IPS-20b (cell line): Measurements from ENCODE around the gene TCERG1L.
"Not testable (repeated sequence)": the region's sequence is repeated elsewhere in the genome, so short reads cannot be mapped to it uniquely, and the experiment has no call there.

ENCODE experiments used
- H3K27ac ChIP-seq: one replicate; pipeline ENCODE4 v1.5.1; 2013; ENCODE audit warnings: low read length
- H3K27me3 ChIP-seq: 2 replicates; pipeline ENCODE4 v1.6.1; 2013; ENCODE audit warnings: mild to moderate bottlenecking, low read length, inconsistent platforms; ENCODE audit not compliant: insufficient read depth
- H3K36me3 ChIP-seq: 2 replicates; pipeline ENCODE4 v1.6.1; 2013; ENCODE audit warnings: low read depth, mild to moderate bottlenecking, inconsistent platforms, low read length, moderate library complexity; ENCODE audit not compliant: insufficient read depth
- H3K4me1 ChIP-seq: 2 replicates; pipeline ENCODE4 v1.6.1; 2013; ENCODE audit warnings: mild to moderate bottlenecking, control low read depth, inconsistent platforms, low read length, moderate library complexity; ENCODE audit not compliant: insufficient read depth
- H3K4me3 ChIP-seq: 2 replicates; pipeline ENCODE4 v1.5.1; 2013; ENCODE audit warnings: mild to moderate bottlenecking, low read length, inconsistent platforms
- H3K9ac ChIP-seq: 2 replicates; pipeline ENCODE4 v1.6.1; 2013; ENCODE audit warnings: low read depth, mild to moderate bottlenecking, inconsistent platforms, low read length, moderate library complexity
- H3K9me3 ChIP-seq: 2 replicates; pipeline ENCODE4 v1.6.1; 2013; ENCODE audit warnings: mild to moderate bottlenecking, low read depth, low read length, inconsistent platforms; ENCODE audit not compliant: insufficient read depth

Gene TCERG1L

GRCh38 chr10:131162211-131162610 lies 149.3 kb downstream of the TCERG1L start:
- H3K27me3 ChIP-seq = no peaks in the 10 kb centered on the region
- no peaks in the 10 kb centered on the region for H3K4me1 ChIP-seq
- H3K9me3 ChIP-seq = no peaks in the 10 kb centered on the region
- no peak overlapping the region for H3K27ac ChIP-seq
- no peaks in the 10 kb centered on the region for H3K36me3 ChIP-seq
- no peak overlapping the region for H3K9ac ChIP-seq
- no peak overlapping the region for H3K4me3 ChIP-seq

GRCh38 chr10:131161087-131161486 lies 150.4 kb downstream of the TCERG1L start:
- no peak overlapping the region for H3K9ac ChIP-seq

GRCh38 chr10:131160219-131160875 lies 151.2 kb downstream of the TCERG1L start:
- no peak overlapping the region for H3K27ac ChIP-seq

More at GRCh38 chr10:131161087-131161486, 150.4 kb downstream of the TCERG1L start:
- H3K4me3 ChIP-seq = no peak overlapping the region
- H3K9me3 ChIP-seq = no peaks in the 10 kb centered on the region
- no peak overlapping the region for H3K27ac ChIP-seq
- no peaks in the 10 kb centered on the region for H3K36me3 ChIP-seq
- no peaks in the 10 kb centered on the region for H3K27me3 ChIP-seq
- no peaks in the 10 kb centered on the region for H3K4me1 ChIP-seq

GRCh38 chr10:131159771-131160170 lies 151.8 kb downstream of the TCERG1L start:
- Histone ChIP-seq H3K36me3 (no peaks in the 10 kb centered on the region), H3K4me1 (no peaks in the 10 kb centered on the region; the same call in 1 of the 2 replicates), H3K9ac (no peak overlapping the region), H3K9me3 (no peaks in the 10 kb centered on the region), H3K27me3 (no peaks in the 10 kb centered on the region), H3K27ac (no peak overlapping the region), H3K4me3 (no peak overlapping the region)

More at GRCh38 chr10:131160219-131160875, 151.2 kb downstream of the TCERG1L start:
- Histone ChIP-seq H3K36me3 (no peaks in the 10 kb centered on the region), H3K9me3 (no peaks in the 10 kb centered on the region), H3K4me1 (no peaks in the 10 kb centered on the region; the same call in 1 of the 2 replicates), H3K9ac (no peak overlapping the region), H3K27me3 (no peaks in the 10 kb centered on the region), H3K4me3 (no peak overlapping the region)

GRCh38 chr10:131158695-131159094 lies 152.8 kb downstream of the TCERG1L start:
- no peaks in the 10 kb centered on the region for H3K36me3 ChIP-seq
- H3K27ac ChIP-seq = no peak overlapping the region
- no peaks in the 10 kb centered on the region; the same call in 1 of the 2 replicates for H3K4me1 ChIP-seq
- no peak overlapping the region for H3K4me3 ChIP-seq
- H3K9me3 ChIP-seq = no peaks in the 10 kb centered on the region
- no peaks in the 10 kb centered on the region for H3K27me3 ChIP-seq
- no peak overlapping the region for H3K9ac ChIP-seq

GRCh38 chr10:131157899-131158298 lies 153.6 kb downstream of the TCERG1L start:
- H3K9me3 ChIP-seq = peaks cover 2% of the 10 kb centered on the region; the same call in 1 of the 2 replicates
- no peaks in the 10 kb centered on the region; the same call in 1 of the 2 replicates for H3K4me1 ChIP-seq
- no peak overlapping the region for H3K9ac ChIP-seq
- H3K4me3 ChIP-seq = no peak overlapping the region
- H3K36me3 ChIP-seq = no peaks in the 10 kb centered on the region
- no peaks in the 10 kb centered on the region for H3K27me3 ChIP-seq
- no peak overlapping the region for H3K27ac ChIP-seq

GRCh38 chr10:131155876-131156230 lies 155.7 kb downstream of the TCERG1L start:
- H3K9me3 ChIP-seq = peaks cover 19% of the 10 kb centered on the region; the same call in 1 of the 2 replicates
- no peak overlapping the region for H3K4me3 ChIP-seq
- H3K36me3 ChIP-seq = no peaks in the 10 kb centered on the region
- H3K9ac ChIP-seq = no peak overlapping the region
- no peak overlapping the region for H3K27ac ChIP-seq
- no peaks in the 10 kb centered on the region for H3K27me3 ChIP-seq
- no peaks in the 10 kb centered on the region; the same call in 1 of the 2 replicates for H3K4me1 ChIP-seq

- H3K9ac ChIP-seq = no peak overlapping the region
- H3K36me3 ChIP-seq = no peaks in the 10 kb centered on the region
- H3K27ac ChIP-seq = no peak overlapping the region
- peaks cover 19% of the 10 kb centered on the region; the same call in 1 of the 2 replicates for H3K9me3 ChIP-seq
- no peaks in the 10 kb centered on the region for H3K27me3 ChIP-seq
- H3K4me1 ChIP-seq = no peaks in the 10 kb centered on the region; the same call in 1 of the 2 replicates
- no peak overlapping the region for H3K4me3 ChIP-seq
These were observed 156.2 kb downstream of the TCERG1L start for GRCh38 chr10:131155218-131155875.

GRCh38 chr10:131154306-131155025 lies 157.1 kb downstream of the TCERG1L start:
- Histone ChIP-seq H3K4me1 (no peaks in the 10 kb centered on the region; the same call in 1 of the 2 replicates), H3K27me3 (no peaks in the 10 kb centered on the region), H3K36me3 (no peaks in the 10 kb centered on the region), H3K4me3 (no peak overlapping the region), H3K9me3 (peaks cover 19% of the 10 kb centered on the region; the same call in 1 of the 2 replicates), H3K9ac (no peak overlapping the region), H3K27ac (no peak overlapping the region)

GRCh38 chr10:131152456-131152855 lies 159.1 kb downstream of the TCERG1L start:
- H3K9me3 ChIP-seq = peaks cover 19% of the 10 kb centered on the region; the same call in 1 of the 2 replicates
- not testable (repeated sequence) for H3K27ac ChIP-seq, H3K36me3 ChIP-seq, H3K9ac ChIP-seq, H3K4me1 ChIP-seq, H3K4me3 ChIP-seq, H3K27me3 ChIP-seq

GRCh38 chr10:131150126-131150525 lies 161.4 kb downstream of the TCERG1L start:
- H3K27ac ChIP-seq = no peak overlapping the region
- H3K4me1 ChIP-seq = no peaks in the 10 kb centered on the region; the same call in 1 of the 2 replicates
- no peak overlapping the region for H3K4me3 ChIP-seq
- peaks cover 19% of the 10 kb centered on the region; the same call in 1 of the 2 replicates for H3K9me3 ChIP-seq
- no peak overlapping the region for H3K9ac ChIP-seq
- H3K27me3 ChIP-seq = no peaks in the 10 kb centered on the region
- no peaks in the 10 kb centered on the region for H3K36me3 ChIP-seq
